ENCODE measurements around the gene TNS2. TPM values are rescaled to one million over a fixed set of nuclear protein-coding genes. Genes with fewer than 3 reads are reported as not detected.

Gene TNS2
- total and polyA plus RNA-seq, 2 of the 13 experiments (the other 11 are each of a cell fraction or from before 2014, with no cell fraction given): 8.9 to 20.4 TPM

DNA sequence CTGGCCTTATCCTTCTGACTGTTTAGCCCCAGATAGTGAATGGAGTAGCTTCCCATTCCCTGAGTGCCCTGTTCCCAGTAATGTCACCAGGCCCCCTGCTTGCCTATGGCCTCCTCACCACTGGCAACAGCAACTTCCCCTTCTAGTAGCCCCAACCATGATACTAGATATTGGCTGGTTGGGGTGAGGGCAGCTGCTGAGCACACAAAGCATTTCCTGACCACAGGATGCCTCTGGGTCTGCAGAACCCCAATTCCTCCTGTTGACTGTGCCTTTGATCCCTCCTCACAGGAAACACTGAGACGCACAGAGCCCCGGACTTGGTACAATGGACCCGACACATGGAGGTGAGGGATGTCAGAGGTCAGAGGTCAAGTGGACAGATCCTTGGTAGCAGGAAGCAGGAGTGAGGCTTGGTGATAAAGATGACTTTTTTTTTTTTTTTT lies 54.0 kb downstream of the TNS2 start (continued):
- TF ChIP-seq KDM2A (CRISPR knock-in tag; IDR thresholded peaks at IDR 0.05; ENCODE audit: borderline replicate concordance, low read depth): peak; percentile 53; the same call in 1 of the 2 replicates
- peak; percentile 79 for TF ChIP-seq NCOA2 (CRISPR knock-in tag; IDR thresholded peaks at IDR 0.05)
- TF ChIP-seq ATF6 (CRISPR knock-in tag; conservative IDR thresholded peaks at IDR 0.05): no peak
- peak; percentile 53; the same call in 1 of the 2 replicates for TF ChIP-seq SIN3A (IDR thresholded peaks at IDR 0.05; ENCODE audit: borderline replicate concordance, low read depth, low read length)
- no peak for TF ChIP-seq ZNF570 (CRISPR knock-in tag; IDR thresholded peaks at IDR 0.05; ENCODE audit: borderline replicate concordance)
- TF ChIP-seq ZNF513 (CRISPR knock-in tag; conservative IDR thresholded peaks at IDR 0.05): no peak
- TF ChIP-seq MTF1 (CRISPR knock-in tag; IDR thresholded peaks at IDR 0.05): no peak
- TF ChIP-seq ZFX (CRISPR knock-in tag; IDR thresholded peaks at IDR 0.05; ENCODE audit: low read depth): peak; percentile 22; the same call in 1 of the 2 replicates
- no peak for TF ChIP-seq MXI1 (IDR thresholded peaks at IDR 0.05; ENCODE audit: borderline replicate concordance, low read depth, low read length)
- TF ChIP-seq EEA1 (CRISPR knock-in tag; IDR thresholded peaks at IDR 0.05; ENCODE audit: borderline replicate concordance): no peak
- no peak for TF ChIP-seq PRMT3 (CRISPR knock-in tag; IDR thresholded peaks at IDR 0.05; ENCODE audit: borderline replicate concordance, low read depth)
- TF ChIP-seq ZNF552 (CRISPR knock-in tag; IDR thresholded peaks at IDR 0.05; ENCODE audit: borderline replicate concordance): no peak
- TF ChIP-seq MLLT10 (CRISPR knock-in tag; IDR thresholded peaks at IDR 0.05): no peak
- TF ChIP-seq CEBPZ (IDR thresholded peaks at IDR 0.05; ENCODE audit: low read length): no peak
- peak; percentile 56; the same call in 1 of the 2 replicates for TF ChIP-seq PITX1 (CRISPR knock-in tag; IDR thresholded peaks at IDR 0.05)
- no peak for TF ChIP-seq MAFF (IDR thresholded peaks at IDR 0.05; ENCODE audit: low read depth, low read length)
- no peak for TF ChIP-seq ASH2L (IDR thresholded peaks at IDR 0.05; ENCODE audit: insufficient read length, low read depth, low read length)
- no peak for TF ChIP-seq ZNF512B (CRISPR knock-in tag; IDR thresholded peaks at IDR 0.05; ENCODE audit: borderline replicate concordance)
- TF ChIP-seq NFIB (CRISPR knock-in tag; IDR thresholded peaks at IDR 0.05; ENCODE audit: borderline replicate concordance): no peak
- TF ChIP-seq ZSCAN29 (CRISPR knock-in tag; conservative IDR thresholded peaks at IDR 0.05): no peak
- no peak for TF ChIP-seq ZNF598 (CRISPR knock-in tag; IDR thresholded peaks at IDR 0.05; ENCODE audit: borderline replicate concordance)

Data from HepG2 (cell line).